Hepatocyte (in vitro differentiated cells): Measurements from ENCODE around the gene TP53I3.

Experiments
- CTCF ChIP-seq: fragments of 200-600 bp; sonication (generic); IDR thresholded peaks from 2 replicates; pipeline ENCODE4 v1.5.1; 2016; ENCODE audit warnings: antibody characterized with exemption, mild to moderate bottlenecking; ENCODE audit not compliant: poor library complexity
- EZH2 ChIP-seq: fragments of 200-600 bp; sonication (generic); IDR thresholded peaks from 2 replicates; pipeline ENCODE4 v1.6.1; 2016; ENCODE audit warnings: antibody characterized with exemption, mild to moderate bottlenecking, borderline replicate concordance
- EZH2phosphoT487 ChIP-seq: fragments of 200-600 bp; sonication (generic); IDR thresholded peaks from one replicate; pipeline ENCODE4 v1.6.1; 2018; ENCODE audit warnings: antibody characterized with exemption, mild to moderate bottlenecking, low read depth, moderate library complexity; ENCODE audit not compliant: unreplicated experiment, severe bottlenecking

GRCh38 chr2:24088821-24089359, 4.3 kb upstream of the TP53I3 start:
- TF ChIP-seq CTCF: no peak
- no peak for TF ChIP-seq EZH2phosphoT487
- TF ChIP-seq EZH2: no peak
